GM18907 (cell line): Measurements from ENCODE around the gene PLTP.

Experiments
- ATAC-seq: cut with Tn5 transposase; IDR thresholded peaks from one replicate; pipeline ENCODE4 v1.9.1; 2021; ENCODE audit warnings: mild to moderate bottlenecking, moderate library complexity; ENCODE audit not compliant: unreplicated experiment

The PLTP gene

GRCh38 chr20:45850926-45851325 lies 61.0 kb downstream of the PLTP start:
- ATAC-seq: no peak

GRCh38 chr20:45850238-45850637 lies 61.7 kb downstream of the PLTP start:
- no peak for ATAC-seq

- ATAC-seq: no peak
Measured at GRCh38 chr20:45848969-45849582, 62.9 kb downstream of the PLTP start.
